Activated effector memory CD4-positive, alpha-beta T cell treated with Interleukin-2 at 50 U/mL for 16 hours (primary cell): ENCODE measurements around the gene PLCB1.
"Not testable (repeated sequence)": the region's sequence is repeated elsewhere in the genome, so short reads cannot be mapped to it uniquely, and the experiment has no call there.

Source experiments
- DNase-seq: peaks from one replicate; pipeline ENCODE4 v3.0.0-alpha.2; 2020

Gene PLCB1

GRCh38 chr20:8423482-8423881 lies 291.4 kb downstream of the PLCB1 start:
- DNase-seq: no peak

- no peak for DNase-seq
These were observed 291.9 kb downstream of the PLCB1 start for GRCh38 chr20:8424010-8424409.

DNA sequence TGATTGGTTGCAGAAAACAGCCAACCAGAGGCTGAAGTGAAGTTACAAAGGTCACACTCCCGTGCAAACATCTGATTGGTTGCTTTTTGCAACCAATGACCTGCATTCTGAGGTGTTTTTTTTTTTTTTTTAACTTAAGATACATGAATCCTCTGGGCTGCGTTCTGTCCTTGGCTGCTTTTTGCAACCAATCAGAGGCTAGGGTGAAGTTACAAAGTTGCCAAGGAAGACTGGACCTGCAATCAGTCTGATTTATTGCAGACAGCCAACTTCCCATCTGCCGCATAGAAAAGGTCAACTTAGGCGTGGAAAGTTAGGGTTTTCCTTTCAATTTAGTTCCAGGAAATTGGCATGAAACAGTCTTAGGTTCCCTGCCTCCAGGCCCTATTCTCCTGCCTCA lies 292.9 kb downstream of the PLCB1 start:
- no peak for DNase-seq

DNA sequence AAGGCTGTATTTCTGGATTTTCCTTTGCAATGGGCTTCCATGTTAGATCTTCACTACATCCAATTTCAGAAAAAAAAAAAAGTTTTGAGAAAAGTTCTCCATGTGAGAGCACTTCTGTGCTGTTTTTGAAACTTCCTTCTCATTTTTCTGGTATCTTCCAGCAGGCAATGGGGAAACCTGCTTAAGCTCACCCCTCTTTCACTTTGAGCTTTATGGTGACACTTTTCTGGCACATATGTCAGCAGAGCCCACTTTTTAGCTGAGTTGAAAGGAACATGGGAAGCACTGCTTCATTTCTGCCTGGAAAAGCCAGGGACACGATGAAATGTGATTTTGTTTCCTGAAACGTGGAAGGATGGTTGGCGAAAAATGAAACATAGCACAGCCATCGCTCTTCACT lies 293.7 kb downstream of the PLCB1 start:
- no peak for DNase-seq

- no peak for DNase-seq
These were observed 295.5 kb downstream of the PLCB1 start for GRCh38 chr20:8427419-8428040.

GRCh38 chr20:8428988-8429387 lies 296.9 kb downstream of the PLCB1 start:
- DNase-seq: no peak

GRCh38 chr20:8431538-8432434 lies 299.7 kb downstream of the PLCB1 start:
- no peak for DNase-seq

DNA sequence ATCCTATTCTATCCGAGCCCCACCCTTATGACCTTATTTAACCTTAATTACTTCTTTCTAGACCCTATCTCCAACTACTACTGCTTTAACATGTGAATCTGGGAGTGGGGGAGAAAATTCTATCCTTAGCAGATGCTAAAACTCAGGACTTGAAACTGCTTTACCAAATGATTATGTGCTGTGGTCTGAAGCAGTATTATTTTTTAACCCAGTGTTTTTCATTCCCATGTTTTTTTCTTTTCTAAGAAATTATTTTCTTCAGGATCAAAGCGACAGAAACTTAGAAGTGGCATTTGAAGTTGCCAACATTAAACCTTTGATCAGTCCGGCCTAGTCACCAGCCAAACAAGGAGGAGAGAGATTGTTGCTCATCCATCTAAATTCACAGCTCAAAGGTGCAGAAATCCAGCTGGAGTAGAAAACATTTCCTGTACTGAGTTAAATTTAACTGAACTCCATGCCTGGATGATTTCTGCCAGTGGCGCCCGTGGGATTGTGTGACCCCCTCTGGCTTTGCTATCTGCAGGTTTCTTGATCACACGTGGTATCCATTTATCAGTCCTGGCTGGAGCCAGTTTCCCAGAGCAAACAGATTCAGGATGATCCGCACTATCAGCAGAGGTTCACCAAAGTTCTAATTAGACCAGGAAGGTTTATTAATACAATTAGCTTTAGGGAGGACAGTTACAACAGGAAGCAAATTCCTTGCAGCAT lies 300.5 kb downstream of the PLCB1 start:
- DNase-seq: no peak

- DNase-seq: no peak
These were observed 301.2 kb downstream of the PLCB1 start for GRCh38 chr20:8433291-8433690.

DNA sequence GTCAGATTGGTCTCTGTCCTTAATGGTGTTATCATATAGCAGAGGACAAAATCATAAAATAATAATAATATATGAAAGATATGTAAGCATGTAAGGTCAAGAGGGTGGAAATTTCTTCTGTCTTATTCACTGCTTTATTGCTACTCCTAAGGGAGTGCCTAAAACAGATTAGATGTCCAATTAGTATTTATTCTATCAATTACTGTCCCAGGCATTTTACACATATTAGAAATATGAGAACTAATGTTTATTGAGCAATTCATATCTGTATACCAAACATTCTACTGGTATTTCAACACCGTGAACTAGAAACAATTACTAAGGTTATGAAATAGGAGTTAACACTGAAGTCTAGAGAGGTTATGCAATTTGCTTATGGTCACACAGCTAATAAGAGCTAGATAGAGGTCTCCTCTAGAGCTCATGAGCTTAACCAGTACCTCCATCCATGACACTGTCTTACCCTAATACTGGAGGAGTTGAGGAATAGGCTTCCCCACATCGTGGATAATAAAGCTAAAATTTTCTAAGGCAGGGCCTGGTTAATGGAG lies 302.3 kb downstream of the PLCB1 start:
- DNase-seq: no peak

DNA sequence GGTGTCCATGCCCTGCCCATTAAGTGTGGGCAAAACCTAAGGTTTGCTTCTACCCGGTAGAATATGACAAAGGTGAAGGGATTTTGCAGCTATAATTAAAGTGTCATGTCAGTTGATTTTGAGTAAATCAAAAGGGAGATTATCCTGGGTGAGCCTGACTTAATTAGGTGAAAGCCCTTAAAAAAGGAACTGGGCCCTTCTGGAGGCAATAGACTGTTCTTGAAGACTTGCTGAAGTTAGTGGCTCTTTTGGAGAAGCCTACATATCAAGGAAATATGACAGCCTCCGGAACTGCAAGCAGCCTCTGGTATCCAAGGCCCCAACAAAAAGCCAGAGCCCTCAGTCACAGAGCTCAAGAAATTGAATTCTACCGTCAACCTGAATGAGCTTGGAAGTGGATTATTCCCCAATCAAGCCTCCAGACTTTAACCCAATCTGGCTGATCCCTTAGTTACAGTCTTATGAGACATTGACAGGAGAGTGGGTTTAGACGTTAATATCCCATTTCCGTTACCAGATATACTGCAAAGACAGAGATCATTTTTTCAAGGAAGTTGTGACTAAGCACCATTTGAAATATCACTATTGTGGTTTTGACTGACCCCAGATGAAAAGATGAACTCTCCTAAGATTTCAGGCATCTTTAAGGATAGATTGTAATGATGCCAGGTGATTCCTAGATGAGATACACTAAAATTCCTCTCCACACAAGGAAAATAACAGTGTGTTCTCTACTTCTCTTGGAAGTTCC lies 303.4 kb downstream of the PLCB1 start:
- DNase-seq: no peak

DNA sequence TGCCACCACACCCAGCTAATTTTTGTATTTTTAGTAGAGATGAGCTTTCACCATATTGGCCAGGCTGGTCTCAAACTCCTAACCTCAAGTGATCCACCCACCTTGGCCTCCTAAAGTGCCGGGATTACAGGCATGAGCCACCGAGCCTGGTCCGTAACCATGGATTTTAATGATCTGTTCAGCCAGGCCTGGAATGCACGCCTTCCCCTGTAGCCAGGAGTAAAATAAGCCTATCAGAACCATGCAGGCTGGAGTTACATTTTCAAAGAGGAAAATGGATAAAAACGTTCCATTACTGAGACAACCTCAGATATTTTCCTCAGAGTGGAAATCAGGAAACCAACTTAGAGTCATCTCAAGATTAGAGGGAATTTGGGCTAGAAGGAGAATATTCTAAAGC lies 304.9 kb downstream of the PLCB1 start:
- not testable (repeated sequence) for DNase-seq

DNA sequence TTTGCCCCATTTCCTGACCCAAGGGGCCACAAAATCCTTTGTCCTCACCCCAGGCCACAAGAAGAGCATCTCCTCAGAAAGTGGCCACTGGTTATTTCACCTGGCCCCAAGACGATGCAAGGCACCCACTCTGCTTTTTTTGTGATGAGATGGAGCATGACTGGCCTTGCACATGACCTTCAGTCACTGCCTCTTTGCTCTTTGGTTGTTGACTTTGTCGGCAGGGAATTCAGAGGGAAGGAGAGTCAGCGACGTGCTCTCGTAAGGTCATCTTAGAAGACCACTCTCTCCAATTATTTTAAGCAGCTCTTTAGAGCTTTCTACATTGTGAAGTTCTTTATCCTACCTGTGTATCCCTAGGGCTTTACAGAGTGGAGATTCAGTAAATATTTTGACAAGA lies 306.7 kb downstream of the PLCB1 start:
- no peak for DNase-seq

GRCh38 chr20:8443464-8444072 lies 311.5 kb downstream of the PLCB1 start:
- DNase-seq: no peak

- DNase-seq: no peak
These were observed 315.4 kb downstream of the PLCB1 start for GRCh38 chr20:8447262-8448120.

GRCh38 chr20:8449123-8449522 lies 317.1 kb downstream of the PLCB1 start:
- DNase-seq: no peak

GRCh38 chr20:8454137-8454712 lies 322.2 kb downstream of the PLCB1 start:
- DNase-seq: no peak

DNA sequence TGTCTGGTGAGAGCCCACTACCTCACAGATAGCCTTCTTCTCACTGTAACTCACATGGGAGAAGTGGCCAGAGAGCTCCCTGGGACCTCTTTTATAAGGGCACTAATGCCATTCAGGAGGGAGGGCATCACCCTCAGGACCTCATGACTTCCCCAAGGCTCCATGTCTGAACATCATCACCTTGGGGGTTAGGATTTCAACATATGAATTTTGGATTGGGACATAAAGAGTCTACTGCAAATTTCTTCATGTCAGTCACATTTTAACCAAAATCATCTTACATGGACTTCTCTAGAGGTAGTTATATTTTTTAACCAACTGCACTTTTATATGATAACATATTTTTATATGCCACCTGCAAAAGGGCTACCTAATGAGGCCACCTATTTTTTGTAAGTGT lies 324.7 kb downstream of the PLCB1 start:
- no peak for DNase-seq

- no peak for DNase-seq
These were observed 325.9 kb downstream of the PLCB1 start for GRCh38 chr20:8457978-8458377.

- no peak for DNase-seq
These were observed 329.1 kb downstream of the PLCB1 start for GRCh38 chr20:8461186-8461585.

DNA sequence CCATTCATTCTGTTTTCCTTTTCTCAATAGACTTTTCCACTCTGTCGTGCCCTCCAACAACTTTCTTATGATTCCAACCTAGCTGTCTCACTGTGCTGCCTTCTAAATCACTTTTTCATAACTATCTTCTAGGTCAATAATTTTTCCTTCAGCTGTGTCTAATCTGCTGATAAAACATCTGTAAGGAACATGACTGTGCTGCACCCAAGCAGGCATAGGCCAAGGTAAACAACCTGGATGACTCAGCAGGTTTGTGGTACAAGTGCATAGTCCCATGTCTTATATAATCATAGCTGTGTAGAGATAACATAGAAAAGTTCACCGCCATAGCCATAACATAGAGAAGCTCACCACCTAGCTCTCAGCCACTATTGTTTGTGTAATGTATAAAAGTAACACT lies 332.3 kb downstream of the PLCB1 start:
- DNase-seq: no peak
